Coronary artery (tissue), 2 donors: ENCODE measurements around the gene OR1D5.
A peak's percentile ranks its signal among the peaks of the same experiment; 100 is the strongest.

ENCODE experiments used
- DNase-seq: peaks from one replicate; pipeline ENCODE4 v3.0.0-alpha.2; 2017; ENCODE audit warnings: low spot score
- H3K27ac ChIP-seq, 2 donors: fragments of 200-600 bp; sonication (generic); one replicate each; pipeline ENCODE4 v1.5.1; 2016 to 2019
- H3K4me3 ChIP-seq: fragments of 200-600 bp; sonication (generic); 2 replicates; pipeline ENCODE4 v1.5.1; 2016; ENCODE audit warnings: mild to moderate bottlenecking, moderate library complexity
- CTCF ChIP-seq: fragments of 200-600 bp; sonication (generic); IDR thresholded peaks from one replicate; pipeline ENCODE4 v1.5.1; 2019; ENCODE audit warnings: antibody characterized with exemption

The OR1D5 gene

DNA sequence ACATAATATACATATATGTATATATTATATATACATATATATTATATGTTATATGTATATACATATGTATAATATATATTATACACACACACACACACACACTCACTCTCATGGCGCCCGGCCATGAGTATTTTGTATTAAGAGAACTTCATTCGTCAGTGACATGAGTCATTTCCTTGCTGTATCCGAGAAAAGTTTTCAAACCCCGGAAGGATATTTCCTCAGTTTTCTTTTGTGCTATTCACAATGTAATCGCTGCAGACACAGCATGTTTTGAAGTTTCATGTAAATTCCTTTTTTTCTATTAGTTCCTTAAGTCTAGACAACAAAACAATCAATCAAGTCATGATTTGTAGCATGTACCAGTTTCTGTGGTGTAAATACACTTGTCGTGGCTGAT, 33.3 kb downstream of the OR1D5 start:
- DNase-seq, result peak; percentile 19

DNA sequence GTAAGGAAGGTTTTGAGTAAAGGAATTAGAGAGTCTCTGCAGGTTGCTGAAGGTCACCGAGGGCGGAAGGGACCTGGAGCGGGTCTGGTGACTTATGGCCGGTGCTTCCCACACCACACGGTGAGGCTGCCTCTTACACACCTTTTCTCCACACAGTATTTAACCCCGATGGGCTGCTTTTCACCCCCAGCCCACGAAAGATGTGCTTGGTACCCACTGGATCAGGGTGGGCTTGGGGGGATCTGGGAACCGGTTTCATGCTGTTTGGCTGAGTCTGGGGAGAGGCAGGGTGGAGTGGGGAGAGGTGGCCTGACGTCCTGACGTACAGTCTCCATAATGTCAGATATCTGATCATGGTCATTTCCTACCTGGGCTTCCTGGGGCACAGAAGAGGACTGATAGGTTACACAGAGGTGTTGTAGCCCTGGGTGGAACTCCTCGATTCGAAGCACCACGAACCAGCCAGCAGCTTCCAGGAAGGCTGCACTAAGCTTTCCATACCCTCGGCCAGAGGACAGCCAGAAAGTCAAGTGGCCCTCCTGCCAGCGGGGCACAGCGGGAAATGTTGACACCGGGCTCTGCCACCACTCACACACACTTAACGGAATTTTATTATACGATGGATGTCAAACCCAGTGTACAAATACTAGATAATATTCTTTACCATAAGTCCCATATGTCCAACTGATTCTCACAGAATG, 34.0 kb downstream of the OR1D5 start:
- DNase-seq, result peak; percentile 68
- Histone ChIP-seq H3K4me3 (no peak overlapping the region), H3K27ac (no peak overlapping the region)
- no peak for TF ChIP-seq CTCF

More for the DNA sequence above, 33.3 kb downstream of the OR1D5 start:
- H3K27ac ChIP-seq, result peak overlapping the region in 1 of 2 donors; percentile 56
- no peak for TF ChIP-seq CTCF
- no peak overlapping the region for H3K4me3 ChIP-seq

DNA sequence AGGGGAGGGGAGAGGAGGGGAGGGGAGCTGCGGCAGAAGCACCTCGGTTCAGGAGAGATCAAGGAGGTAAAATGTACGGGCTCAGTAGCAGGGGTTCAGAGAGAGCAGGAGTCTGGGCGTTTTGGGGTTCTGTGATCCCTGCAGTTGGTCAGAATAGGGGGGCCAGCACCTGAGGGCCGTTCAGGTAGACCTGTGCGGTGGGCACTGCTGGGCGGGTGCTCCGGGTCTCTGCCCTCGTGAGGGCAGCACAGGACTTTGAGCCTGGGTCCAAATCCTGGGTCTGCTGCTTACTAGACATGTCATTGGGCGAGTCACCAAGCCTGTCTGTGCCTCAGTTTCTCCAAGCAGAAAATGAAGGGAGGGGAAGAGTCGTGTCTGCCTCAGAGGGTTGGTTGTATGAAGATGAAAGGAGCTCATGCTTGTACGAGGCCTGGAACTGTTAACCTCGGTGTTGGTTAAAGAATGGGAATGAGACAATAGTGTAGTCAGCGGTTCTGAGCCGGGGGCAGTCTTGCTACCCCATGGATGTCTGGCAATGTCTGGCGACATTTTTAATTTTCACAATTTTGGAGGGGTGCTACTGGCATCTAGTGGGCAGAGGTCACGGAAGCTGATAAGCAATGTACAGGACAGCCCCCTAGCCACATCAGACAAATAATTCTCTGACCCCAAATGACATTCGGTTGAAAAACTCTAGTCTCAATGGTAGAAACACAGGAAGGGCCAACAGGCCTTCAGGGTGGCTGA, 35.4 kb downstream of the OR1D5 start:
- Histone ChIP-seq H3K27ac (no peak overlapping the region), H3K4me3 (no peak overlapping the region)
- TF ChIP-seq CTCF, result no peak
- no peak for DNase-seq

DNA sequence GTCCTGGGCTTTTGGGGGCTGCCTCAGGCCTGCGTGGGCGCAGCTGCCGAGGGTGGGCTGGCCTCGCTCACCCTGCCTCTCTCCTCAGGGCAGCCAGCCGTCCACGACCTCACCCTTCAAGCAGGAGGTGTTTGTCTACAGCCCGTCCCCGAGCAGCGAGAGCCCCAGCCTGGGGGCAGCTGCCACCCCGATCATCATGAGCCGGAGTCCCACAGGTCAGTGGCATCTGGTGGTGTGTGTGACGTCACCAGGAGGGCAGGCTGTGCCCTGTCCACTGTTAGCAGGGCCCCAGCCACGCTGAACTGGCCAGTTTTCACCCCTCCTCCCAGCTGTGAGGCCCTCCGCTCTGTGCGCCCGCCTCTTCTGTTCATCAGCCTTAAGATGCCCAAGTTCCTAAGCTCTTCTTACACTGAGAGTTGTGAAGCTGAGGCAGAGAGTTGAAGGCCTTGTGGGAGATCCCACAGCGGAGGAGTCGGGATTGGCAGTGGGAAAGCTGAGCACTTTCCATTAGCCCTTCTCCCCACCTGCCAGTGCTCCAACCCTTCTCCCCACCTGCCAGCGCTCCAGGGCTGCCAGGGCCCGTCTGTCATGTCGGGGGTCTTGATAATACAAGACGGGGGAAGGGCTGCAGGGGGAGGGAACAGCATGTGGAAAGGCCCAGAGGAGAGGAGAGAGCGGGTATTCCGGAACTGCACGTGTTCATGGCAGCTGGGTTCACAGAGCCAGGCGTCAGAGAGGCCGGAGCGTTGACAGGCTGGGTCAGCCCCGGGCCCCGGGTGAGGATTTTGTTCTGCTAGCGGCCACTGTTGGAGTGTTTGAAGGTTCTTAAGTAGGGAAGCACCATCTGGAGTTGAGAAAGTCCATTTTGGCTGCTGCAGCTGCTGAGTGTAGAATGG, 36.3 kb downstream of the OR1D5 start:
- no peak for TF ChIP-seq CTCF
- H3K27ac ChIP-seq, result no peak overlapping the region
- DNase-seq, result no peak
- H3K4me3 ChIP-seq, result no peak overlapping the region

DNA sequence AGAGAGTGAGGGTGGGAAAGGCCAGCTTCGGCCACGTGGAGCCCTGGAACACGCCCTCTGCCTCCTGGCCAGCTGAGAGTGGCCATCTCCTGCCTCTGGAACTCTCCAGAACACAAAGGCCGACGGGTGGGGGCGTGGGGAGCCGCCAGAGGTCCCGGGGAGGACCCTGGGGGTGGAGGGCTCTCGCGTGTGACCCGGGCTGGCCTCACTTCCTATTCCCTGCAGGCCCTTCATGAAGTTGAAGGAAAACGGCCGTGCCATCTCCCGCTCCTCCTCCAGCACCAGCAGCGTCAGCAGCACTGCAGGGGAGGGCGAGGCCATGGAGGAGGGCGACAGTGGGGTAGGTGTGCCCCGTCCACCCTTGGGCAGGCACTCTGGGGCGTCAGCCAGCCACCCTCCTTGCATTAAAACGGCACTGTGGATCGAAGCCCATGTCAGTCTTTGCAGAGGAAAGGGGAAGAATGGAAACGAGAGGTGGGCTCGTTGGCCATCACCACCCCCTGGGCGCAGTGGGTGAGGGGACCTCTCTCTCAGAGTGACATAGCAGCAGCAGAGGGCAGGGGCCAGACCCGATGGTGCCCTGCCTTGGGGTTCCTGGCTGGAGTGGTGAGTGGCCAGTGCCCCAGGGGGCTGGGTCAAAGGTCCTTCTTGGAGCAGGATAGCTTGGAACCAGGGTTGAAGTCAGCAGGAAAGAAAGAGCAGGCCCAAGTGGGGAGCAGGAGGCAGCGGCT, 37.1 kb downstream of the OR1D5 start:
- Histone ChIP-seq H3K27ac (no peak overlapping the region), H3K4me3 (no peak overlapping the region)
- DNase-seq, result no peak
- no peak for TF ChIP-seq CTCF

DNA sequence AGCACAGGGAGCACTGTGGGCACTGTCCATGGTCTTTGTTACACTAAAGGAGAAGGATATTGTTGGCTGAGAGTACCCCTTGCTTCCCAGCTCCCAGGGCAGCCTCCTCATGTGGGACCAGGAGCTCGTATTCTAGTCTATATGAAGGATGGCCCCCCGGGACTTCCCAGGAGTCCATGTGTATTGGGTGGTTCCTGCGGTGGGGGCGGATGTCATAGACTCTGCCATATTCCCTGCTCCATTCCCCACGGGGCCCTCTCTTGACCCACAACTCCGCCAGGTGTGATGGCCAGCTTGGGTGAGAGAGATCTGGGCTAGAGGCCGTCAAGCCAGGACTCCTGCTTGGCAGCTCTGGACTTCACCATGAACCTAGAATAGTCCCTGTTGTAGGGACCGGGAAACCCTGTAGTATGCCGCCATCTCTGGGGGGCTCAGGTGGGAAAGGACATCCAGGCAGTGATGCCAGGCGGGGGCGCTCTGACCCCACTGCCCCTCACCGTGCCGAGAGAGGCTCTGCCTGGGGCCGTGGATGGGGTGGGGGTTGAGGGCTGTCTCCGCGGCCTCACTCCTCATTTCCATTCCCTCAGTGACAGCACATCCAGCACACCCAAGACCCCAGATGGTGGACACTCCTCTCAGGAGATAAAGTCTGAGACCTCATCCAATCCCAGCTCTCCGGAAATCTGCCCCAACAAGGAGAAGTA, 37.8 kb downstream of the OR1D5 start:
- no peak overlapping the region for H3K4me3 ChIP-seq
- DNase-seq, result peak; percentile 43
- no peak for TF ChIP-seq CTCF
- H3K27ac ChIP-seq, result no peak overlapping the region
